Nephron progenitor cell (in vitro differentiated cells): ENCODE results near the gene KDM6B.

ENCODE experiments used
- DNase-seq: peaks from one replicate; pipeline ENCODE4 v3.0.0; 2021
- H3K27ac Mint-ChIP-seq: 2 replicates; pipeline ENCODE4 v1.8.0; 2021; ENCODE audit warnings: mild to moderate bottlenecking, moderate library complexity, mixed read lengths
- H3K27me3 Mint-ChIP-seq: 2 replicates; pipeline ENCODE4 v1.8.0; 2021; ENCODE audit warnings: mild to moderate bottlenecking, low read depth, mixed read lengths; ENCODE audit not compliant: poor library complexity
- H3K36me3 Mint-ChIP-seq: 2 replicates; pipeline ENCODE4 v1.8.0; 2021; ENCODE audit warnings: low read depth, mixed read lengths
- H3K4me1 Mint-ChIP-seq: 2 replicates; pipeline ENCODE4 v1.8.0; 2021; ENCODE audit warnings: mixed read lengths
- H3K4me3 Mint-ChIP-seq: 2 replicates; pipeline ENCODE4 v1.8.0; 2021; ENCODE audit warnings: mild to moderate bottlenecking, moderate library complexity, mixed read lengths
- H3K9me3 Mint-ChIP-seq: 2 replicates; pipeline ENCODE4 v1.8.0; 2021; ENCODE audit warnings: mild to moderate bottlenecking, moderate library complexity, mixed read lengths
- CTCF ChIP-seq: fragments of 200-600 bp; sonication (generic); IDR thresholded peaks from 2 replicates; pipeline ENCODE4 v1.5.0; 2021; ENCODE audit warnings: antibody characterized with exemption

The KDM6B gene

GRCh38 chr17:7848131-7848579, 14.1 kb downstream of the KDM6B start:
- H3K4me1 Mint-ChIP-seq = peaks cover 42% of the 10 kb centered on the region
- peaks cover 11% of the 10 kb centered on the region for H3K27me3 Mint-ChIP-seq
- no peaks in the 10 kb centered on the region for H3K9me3 Mint-ChIP-seq
- DNase-seq = no peak
- no peak overlapping the region for H3K4me3 Mint-ChIP-seq
- no peak for TF ChIP-seq CTCF
- peaks cover 39% of the 10 kb centered on the region for H3K36me3 Mint-ChIP-seq
- no peak overlapping the region for H3K27ac Mint-ChIP-seq

GRCh38 chr17:7848739-7849129, 14.7 kb downstream of the KDM6B start:
- H3K36me3 Mint-ChIP-seq = peaks cover 41% of the 10 kb centered on the region
- H3K9me3 Mint-ChIP-seq = no peaks in the 10 kb centered on the region
- TF ChIP-seq CTCF = no peak
- H3K4me1 Mint-ChIP-seq = peaks cover 36% of the 10 kb centered on the region
- no peak for DNase-seq
- peaks cover 13% of the 10 kb centered on the region for H3K27me3 Mint-ChIP-seq
- H3K27ac Mint-ChIP-seq = no peak overlapping the region
- H3K4me3 Mint-ChIP-seq = no peak overlapping the region

- Mint-ChIP-seq H3K27ac (no peak overlapping the region), H3K36me3 (peaks cover 45% of the 10 kb centered on the region), H3K27me3 (peaks cover 16% of the 10 kb centered on the region), H3K9me3 (no peaks in the 10 kb centered on the region), H3K4me3 (no peak overlapping the region), H3K4me1 (peaks cover 33% of the 10 kb centered on the region)
- no peak for TF ChIP-seq CTCF
- DNase-seq = no peak
Observed at GRCh38 chr17:7849130-7849750, 15.2 kb downstream of the KDM6B start.

- Mint-ChIP-seq H3K4me3 (no peak overlapping the region), H3K27me3 (peaks cover 16% of the 10 kb centered on the region), H3K27ac (no peak overlapping the region), H3K4me1 (peaks cover 29% of the 10 kb centered on the region), H3K36me3 (peaks cover 45% of the 10 kb centered on the region), H3K9me3 (no peaks in the 10 kb centered on the region)
- no peak for TF ChIP-seq CTCF
- no peak for DNase-seq
Observed at GRCh38 chr17:7849751-7850504, 15.9 kb downstream of the KDM6B start.

- Mint-ChIP-seq H3K27ac (no peak overlapping the region), H3K36me3 (peaks cover 45% of the 10 kb centered on the region), H3K4me3 (no peak overlapping the region), H3K27me3 (peaks cover 16% of the 10 kb centered on the region), H3K9me3 (no peaks in the 10 kb centered on the region), H3K4me1 (peaks cover 21% of the 10 kb centered on the region)
- no peak for DNase-seq
- TF ChIP-seq CTCF = no peak
Observed at GRCh38 chr17:7850701-7851437, 16.9 kb downstream of the KDM6B start.
